Endothelial cell of umbilical vein (primary cell): ENCODE results near the gene HECTD1.

Source experiments
- MAX ChIP-seq: IDR thresholded peaks from 2 replicates; pipeline ENCODE4 v1.6.1; 2011; ENCODE audit not compliant: insufficient read depth, insufficient read length
- MYC ChIP-seq: IDR thresholded peaks from one replicate; pipeline ENCODE4 v1.6.1; 2011; ENCODE audit warnings: mild to moderate bottlenecking, low read depth, low read length
- POLR2A ChIP-seq: IDR thresholded peaks from 2 replicates; pipeline ENCODE4 v1.6.1; 2012; ENCODE audit warnings: low read depth, mild to moderate bottlenecking, control low read depth, low read length

GRCh38 chr14:31196839-31197492 is 10.6 kb downstream of the HECTD1 start:
- TF ChIP-seq POLR2A (no peak), MYC (no peak), MAX (no peak)
